NCI-H1105 treated with DMSO at 0.1 percent for 48 hours (cell line): ENCODE data around the gene MPC2.
A peak's percentile ranks its signal among the peaks of the same experiment; 100 is the strongest.

Experiments
- DNase-seq: peaks from one replicate; lab custom pipeline; 2025; lab: John Stamatoyannopoulos, UW

MPC2 gene

GRCh38 chr1:167936930-167937708, at the start of gene MPC2:
MPC2 (minus strand) TSS chr1:167937072; CDS start chr1:167935841, 1,231 bp downstream.
- DNase-seq = peak; percentile 79

DNA sequence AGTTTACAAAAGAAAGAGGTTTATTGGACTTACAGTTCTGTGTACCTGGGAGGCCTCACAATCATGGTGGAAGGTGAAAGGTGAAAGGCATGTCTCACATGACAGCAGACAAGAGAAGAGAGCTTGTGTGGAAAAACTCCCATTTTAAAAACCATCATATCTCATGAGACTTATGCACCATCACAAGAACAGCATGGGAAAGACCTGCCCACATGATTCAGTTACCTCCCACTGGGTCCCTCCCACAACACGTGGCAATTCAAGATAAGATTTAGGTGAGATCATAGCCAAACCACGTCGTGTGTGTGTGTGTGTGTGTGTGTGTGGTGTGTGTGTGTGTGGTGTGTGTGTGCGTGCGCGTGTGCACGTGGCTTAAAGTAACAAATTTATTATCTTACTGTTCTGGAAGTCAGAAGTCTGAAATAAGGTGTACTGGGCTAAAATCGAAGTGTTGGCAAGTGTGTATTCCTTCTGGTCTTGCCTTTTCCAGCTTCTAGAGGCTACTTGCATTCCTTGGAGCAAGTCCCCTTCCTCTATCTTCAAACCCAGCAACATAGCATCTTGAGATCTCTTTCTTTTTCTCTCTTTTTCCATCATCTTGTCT, 48.1 kb upstream of the MPC2 start:
- no peak for DNase-seq

DNA sequence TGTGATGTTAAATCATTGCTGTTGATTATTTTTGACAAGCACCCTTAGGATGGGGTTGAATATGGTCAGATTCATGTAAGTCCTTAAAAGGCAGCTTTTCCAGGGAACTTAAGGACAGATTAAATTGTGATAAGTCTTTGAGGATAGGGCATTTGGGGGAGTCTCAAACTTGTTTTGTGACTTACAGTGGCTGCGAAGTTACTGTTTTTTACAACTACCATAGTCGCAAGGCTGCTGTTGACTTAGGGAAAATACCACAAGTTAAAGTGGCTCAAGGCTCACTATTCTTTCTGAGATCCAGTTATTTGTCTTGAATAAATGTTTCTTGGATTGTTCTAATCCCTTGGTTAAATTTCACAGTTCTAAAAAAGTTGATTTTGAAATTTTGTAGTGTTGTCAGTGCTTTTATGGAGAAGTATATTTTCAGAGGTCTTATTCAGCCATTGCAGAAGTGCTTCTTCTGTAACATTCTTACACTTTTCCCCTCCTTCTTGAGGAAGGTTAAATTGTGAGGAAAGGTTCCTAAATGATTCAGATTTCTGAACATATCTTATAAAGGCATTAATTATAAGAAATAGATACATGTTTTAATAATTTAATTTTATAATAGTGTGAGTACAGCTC, 47.0 kb upstream of the MPC2 start:
- DNase-seq = no peak

GRCh38 chr1:167981933-167982332, 45.1 kb upstream of the MPC2 start:
- DNase-seq = no peak

DNA sequence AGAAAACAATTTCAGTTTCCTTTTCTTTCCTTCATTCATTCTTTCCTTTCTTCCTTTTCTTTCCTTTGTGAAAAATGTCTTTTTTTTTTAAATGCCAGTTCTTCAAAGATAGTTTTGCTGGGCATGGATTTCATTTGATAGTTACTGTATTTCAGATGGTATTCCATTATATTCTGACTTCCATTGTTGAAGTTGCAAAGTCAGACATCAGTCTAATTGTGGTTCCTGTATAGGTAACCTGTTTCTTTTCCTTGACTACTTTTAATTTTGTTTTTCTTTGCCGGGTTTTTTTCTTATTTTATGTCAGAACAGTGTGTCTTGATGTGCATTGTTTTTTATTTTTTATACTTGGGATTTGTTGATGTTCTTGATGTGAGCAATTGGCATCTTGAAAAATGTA, 40.4 kb upstream of the MPC2 start:
- DNase-seq = no peak

GRCh38 chr1:167974698-167975097, 37.8 kb upstream of the MPC2 start:
- DNase-seq = no peak

GRCh38 chr1:167973832-167974231, 37.0 kb upstream of the MPC2 start:
- DNase-seq = no peak

DNA sequence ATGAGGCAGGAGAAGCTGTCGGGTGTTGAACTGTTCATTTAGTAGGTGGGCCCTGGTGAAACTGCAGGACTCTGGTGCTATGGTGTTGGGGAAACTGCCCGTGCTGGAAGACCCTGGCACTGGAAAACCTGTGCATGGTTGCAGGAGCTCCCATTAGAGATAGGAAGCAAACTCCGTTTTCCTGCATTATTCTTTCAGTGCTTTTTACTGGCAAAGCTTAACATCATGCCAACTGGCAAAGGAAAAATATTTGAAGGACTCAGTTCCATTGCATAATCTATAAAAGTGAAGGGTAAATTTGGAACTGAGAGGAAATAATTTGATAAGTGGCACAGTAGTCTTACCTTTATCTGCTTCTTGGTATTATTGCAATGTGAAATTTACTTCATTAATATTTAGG, 31.7 kb upstream of the MPC2 start:
- no peak for DNase-seq

- no peak for DNase-seq
These were observed 29.2 kb upstream of the MPC2 start for GRCh38 chr1:167966050-167966449.

- DNase-seq = no peak
These were observed 27.8 kb upstream of the MPC2 start for GRCh38 chr1:167964646-167965045.

GRCh38 chr1:167957710-167958109, 20.8 kb upstream of the MPC2 start:
- DNase-seq = no peak

- DNase-seq = no peak
These were observed 19.0 kb upstream of the MPC2 start for GRCh38 chr1:167955915-167956314.

DNA sequence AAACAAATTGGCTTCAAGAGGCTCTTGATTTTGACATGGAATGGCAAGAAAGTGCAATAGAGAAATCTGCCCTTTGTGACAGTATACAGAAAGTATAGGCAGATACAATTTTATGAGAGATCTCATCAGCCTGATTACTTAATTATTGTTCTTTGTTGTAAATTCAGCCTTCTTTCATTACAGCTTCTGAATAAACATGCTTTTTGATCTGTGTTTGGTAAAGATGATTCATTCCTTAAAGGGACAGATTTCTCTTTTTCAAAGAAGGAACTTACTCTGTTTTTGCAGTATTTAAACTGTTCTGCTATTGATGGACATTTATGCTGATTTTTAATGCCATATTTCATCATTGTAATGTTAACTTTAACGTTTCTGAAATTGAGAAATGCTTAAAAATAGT, 13.7 kb upstream of the MPC2 start:
- DNase-seq = peak; percentile 48

- no peak for DNase-seq
These were observed 12.9 kb upstream of the MPC2 start for GRCh38 chr1:167949785-167950184.

- no peak for DNase-seq
These were observed 10.9 kb upstream of the MPC2 start for GRCh38 chr1:167947733-167948132.

- DNase-seq = no peak
These were observed 6.7 kb upstream of the MPC2 start for GRCh38 chr1:167943541-167943940.

DNA sequence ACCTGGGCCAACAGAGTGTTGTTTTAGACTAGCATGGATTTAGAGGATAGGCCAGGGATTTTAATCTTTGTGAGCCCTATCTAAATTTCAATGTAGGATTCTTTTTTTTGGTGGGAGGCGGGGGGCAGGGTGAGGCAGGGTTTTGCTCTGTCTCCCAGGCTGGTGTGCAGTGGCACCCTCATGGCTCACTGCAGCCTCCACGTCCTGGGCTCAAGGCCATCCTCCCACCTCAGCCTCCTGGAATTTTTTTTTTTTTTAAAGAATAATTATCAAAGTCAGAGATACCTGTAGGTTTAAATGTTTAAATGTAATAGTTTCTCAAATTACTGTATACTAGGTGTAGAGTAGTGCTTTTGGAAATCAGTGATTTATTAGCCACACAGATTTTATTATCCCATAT, 3.4 kb upstream of the MPC2 start:
- DNase-seq = no peak

DNA sequence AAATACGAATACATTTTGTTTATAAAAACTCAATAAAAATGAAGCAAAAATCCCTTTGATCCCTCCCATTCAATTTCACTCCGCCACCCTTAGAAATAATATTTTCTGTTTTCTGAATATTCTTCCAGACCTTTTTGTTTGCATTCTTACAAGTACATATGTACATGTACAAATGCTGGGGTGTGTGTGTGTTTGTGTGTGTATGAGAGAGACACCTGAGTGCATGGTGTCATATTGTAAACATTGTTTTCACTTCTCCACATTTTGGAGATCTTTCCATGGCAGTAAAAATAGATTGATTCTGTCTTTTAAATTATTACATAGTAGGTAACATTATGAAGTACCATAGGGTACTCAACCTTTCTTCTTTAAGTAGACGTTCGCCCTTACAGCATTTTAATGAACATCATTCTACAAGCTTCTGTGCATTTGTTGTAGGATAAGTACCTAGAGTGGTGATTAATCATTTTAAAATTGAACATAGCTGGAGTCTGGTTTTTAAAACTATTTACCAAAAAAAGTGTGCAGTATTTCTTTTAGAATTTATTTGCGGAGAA, 1.3 kb upstream of the MPC2 start:
- DNase-seq = peak; percentile 9

DNA sequence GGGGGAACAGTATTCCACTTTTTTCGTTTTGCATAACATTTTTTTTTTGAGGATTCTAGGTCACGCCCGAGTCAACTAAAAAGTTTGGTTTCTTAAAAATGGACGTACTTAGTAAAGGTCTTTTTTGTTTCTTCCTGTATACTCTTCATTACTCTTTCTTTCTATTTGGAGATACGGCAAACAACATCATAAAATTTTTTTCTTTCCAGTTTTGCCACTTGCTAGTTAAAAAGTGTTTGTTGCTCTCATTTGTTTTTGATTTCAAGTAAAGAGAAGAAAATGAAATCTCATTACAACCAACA, 788 bp upstream of the MPC2 start:
- no peak for DNase-seq

DNA sequence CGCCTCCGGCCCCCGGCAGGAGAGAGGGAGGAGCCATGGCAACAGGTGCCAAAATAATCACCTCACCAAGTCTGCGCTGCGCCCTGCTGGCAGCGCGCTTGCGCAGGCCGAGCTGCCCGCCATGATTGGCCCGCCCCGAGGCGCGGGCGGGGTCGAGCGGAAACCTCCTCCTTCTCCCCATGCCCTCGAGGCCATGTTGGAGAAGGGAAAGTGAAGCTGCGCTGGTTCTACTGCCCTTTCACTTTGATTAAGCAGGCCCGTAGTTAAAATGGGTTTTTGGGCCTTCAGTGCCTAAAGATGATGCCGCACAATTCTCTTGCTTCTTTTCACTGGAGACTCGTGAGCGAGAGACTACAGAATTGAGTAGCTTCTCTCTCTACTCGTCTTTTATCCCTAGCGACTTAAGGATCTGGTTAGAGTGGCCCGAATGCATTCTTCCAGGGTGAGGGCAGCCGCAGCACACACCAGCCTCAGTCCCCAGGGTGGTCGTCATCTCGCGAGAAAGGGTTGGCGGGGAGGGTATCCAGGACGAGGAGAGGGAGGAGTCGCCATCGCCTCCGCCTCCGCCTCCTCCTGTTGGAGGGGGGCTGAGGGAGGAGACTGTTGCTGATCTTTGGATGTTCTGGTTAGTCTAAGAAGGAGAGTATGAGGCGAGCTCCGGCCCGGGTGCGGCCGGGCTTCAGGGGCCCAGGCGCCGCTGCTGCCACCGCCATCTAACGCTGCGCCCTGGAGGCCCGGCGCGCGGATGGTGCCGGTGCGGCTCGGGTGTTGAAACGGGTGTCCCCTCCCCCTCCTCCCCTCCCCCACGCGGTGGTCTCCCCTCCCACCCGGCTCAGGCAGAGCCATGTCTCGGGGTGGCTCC, 573 bp downstream of the MPC2 start, which contains the start of gene DCAF6:
Gene DCAF6 (plus strand): TSS at position 616 of the 862 bp plus-strand sequence. CDS start 229 bp downstream, at position 845.
- DNase-seq = peak; percentile 99

GRCh38 chr1:167935216-167936067, 1.4 kb downstream of the MPC2 start:
- DNase-seq = peak; percentile 60
